ENCODE data around the gene SLX1A.

GRCh38 chr16:30166202-30166902 is 27.3 kb upstream of the SLX1A start:
- TF ChIP-seq ATF1 (CRISPR knock-in tag; IDR thresholded peaks at IDR 0.05) (no peak), CTCF (IDR thresholded peaks at IDR 0.05) (no peak), JUN (CRISPR knock-in tag; IDR thresholded peaks at IDR 0.05) (no peak), ZNF121 (CRISPR knock-in tag; IDR thresholded peaks at IDR 0.05) (no peak), MLX (CRISPR knock-in tag; IDR thresholded peaks at IDR 0.05) (no peak), IRF1 (CRISPR knock-in tag; IDR thresholded peaks at IDR 0.05) (no peak), FOXJ3 (CRISPR knock-in tag; IDR thresholded peaks at IDR 0.05; ENCODE audit: borderline replicate concordance) (no peak), ATF2 (CRISPR knock-in tag; IDR thresholded peaks at IDR 0.05; ENCODE audit: borderline replicate concordance, low read depth) (no peak), E2F1 (CRISPR knock-in tag; IDR thresholded peaks at IDR 0.05) (no peak), GABPB1 (CRISPR knock-in tag; IDR thresholded peaks at IDR 0.05) (no peak), ZNF317 (CRISPR knock-in tag; IDR thresholded peaks at IDR 0.05; ENCODE audit: borderline replicate concordance, low read depth) (no peak), ZNF671 (CRISPR knock-in tag; IDR thresholded peaks at IDR 0.05) (no peak), ZNF423 (CRISPR knock-in tag; IDR thresholded peaks at IDR 0.05) (no peak), MAX (CRISPR knock-in tag; IDR thresholded peaks at IDR 0.05) (no peak)
